ENCODE data around the gene GPC5.

DNA sequence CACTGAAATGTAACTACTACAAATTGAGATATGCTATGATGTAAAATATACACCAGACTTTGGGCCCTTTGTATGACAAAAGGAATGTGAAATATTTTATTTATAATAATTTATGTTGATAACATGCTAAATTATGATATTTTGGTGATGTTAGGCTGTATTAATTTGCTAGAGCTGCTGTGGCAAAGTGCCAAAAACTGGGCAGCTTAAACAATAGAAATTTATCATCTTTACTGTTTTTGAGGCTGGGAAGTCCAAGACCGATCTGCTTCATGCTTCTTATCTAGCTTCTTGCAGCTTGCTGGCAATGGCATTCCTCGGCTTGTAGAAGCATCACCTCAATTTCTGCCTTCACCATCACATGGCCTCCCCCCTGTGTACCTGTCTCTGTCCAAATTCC is 245.0 kb downstream of the GPC5 start:
- TF ChIP-seq, protein P1, sequence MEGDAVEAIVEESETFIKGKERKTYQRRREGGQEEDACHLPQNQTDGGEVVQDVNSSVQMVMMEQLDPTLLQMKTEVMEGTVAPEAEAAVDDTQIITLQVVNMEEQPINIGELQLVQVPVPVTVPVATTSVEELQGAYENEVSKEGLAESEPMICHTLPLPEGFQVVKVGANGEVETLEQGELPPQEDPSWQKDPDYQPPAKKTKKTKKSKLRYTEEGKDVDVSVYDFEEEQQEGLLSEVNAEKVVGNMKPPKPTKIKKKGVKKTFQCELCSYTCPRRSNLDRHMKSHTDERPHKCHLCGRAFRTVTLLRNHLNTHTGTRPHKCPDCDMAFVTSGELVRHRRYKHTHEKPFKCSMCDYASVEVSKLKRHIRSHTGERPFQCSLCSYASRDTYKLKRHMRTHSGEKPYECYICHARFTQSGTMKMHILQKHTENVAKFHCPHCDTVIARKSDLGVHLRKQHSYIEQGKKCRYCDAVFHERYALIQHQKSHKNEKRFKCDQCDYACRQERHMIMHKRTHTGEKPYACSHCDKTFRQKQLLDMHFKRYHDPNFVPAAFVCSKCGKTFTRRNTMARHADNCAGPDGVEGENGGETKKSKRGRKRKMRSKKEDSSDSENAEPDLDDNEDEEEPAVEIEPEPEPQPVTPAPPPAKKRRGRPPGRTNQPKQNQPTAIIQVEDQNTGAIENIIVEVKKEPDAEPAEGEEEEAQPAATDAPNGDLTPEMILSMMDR (IDR thresholded peaks at IDR 0.05; ENCODE audit: extremely low read depth in 1 of 2, insufficient read depth in 1 of 2, low read depth in 1 of 2, low read length in 2 of 2) = no peak
- TF ChIP-seq EZH2 (IDR thresholded peaks at IDR 0.05; ENCODE audit: borderline replicate concordance, low read depth, low read length, severe bottlenecking) (no peak), POLR2A (IDR thresholded peaks at IDR 0.05; ENCODE audit: low read depth, low read length) (no peak), POLR2AphosphoS5 (IDR thresholded peaks at IDR 0.05; ENCODE audit: insufficient read depth, low read depth, low read length) (no peak), GATA2 (IDR thresholded peaks at IDR 0.05; ENCODE audit: insufficient read depth, insufficient read length, low read depth, low read length) (no peak), FOS (IDR thresholded peaks at IDR 0.05; ENCODE audit: borderline replicate concordance, insufficient read depth, low read length) (no peak), JUN (IDR thresholded peaks at IDR 0.05; ENCODE audit: borderline replicate concordance, insufficient read depth, insufficient read length, low read depth) (no peak)
- TF ChIP-seq, protein P2, sequence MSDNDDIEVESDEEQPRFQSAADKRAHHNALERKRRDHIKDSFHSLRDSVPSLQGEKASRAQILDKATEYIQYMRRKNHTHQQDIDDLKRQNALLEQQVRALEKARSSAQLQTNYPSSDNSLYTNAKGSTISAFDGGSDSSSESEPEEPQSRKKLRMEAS (IDR thresholded peaks at IDR 0.05; ENCODE audit: insufficient read depth, insufficient read length) = no peak

Data from endothelial cell of umbilical vein (primary cell).